HG02852 (cell line): Measurements from ENCODE around the gene ALDH1B1.
A peak's percentile ranks its signal among the peaks of the same experiment; 100 is the strongest.

ENCODE experiments used
- ATAC-seq: cut with Tn5 transposase; IDR thresholded peaks from one replicate; pipeline ENCODE4 v1.9.1; 2021; ENCODE audit warnings: mild to moderate bottlenecking, moderate library complexity; ENCODE audit not compliant: unreplicated experiment

ALDH1B1 gene

GRCh38 chr9:38413283-38413682, 20.8 kb downstream of the ALDH1B1 start:
- peak; percentile 47 for ATAC-seq

- no peak for ATAC-seq
Observed at GRCh38 chr9:38414040-38414723, 21.7 kb downstream of the ALDH1B1 start.

- no peak for ATAC-seq
Observed at GRCh38 chr9:38415856-38416255, 23.4 kb downstream of the ALDH1B1 start.

- no peak for ATAC-seq
Observed at GRCh38 chr9:38416461-38416860, 24.0 kb downstream of the ALDH1B1 start.

GRCh38 chr9:38417003-38417945, 24.8 kb downstream of the ALDH1B1 start:
- ATAC-seq: peak; percentile 45

- no peak for ATAC-seq
Observed at GRCh38 chr9:38418366-38418765, 25.9 kb downstream of the ALDH1B1 start.

- no peak for ATAC-seq
Observed at GRCh38 chr9:38419181-38419580, 26.7 kb downstream of the ALDH1B1 start.

- ATAC-seq: no peak
Observed at GRCh38 chr9:38421498-38422211, 29.2 kb downstream of the ALDH1B1 start.

GRCh38 chr9:38422555-38423260, 30.2 kb downstream of the ALDH1B1 start:
- ATAC-seq: no peak

GRCh38 chr9:38423273-38423972, 30.9 kb downstream of the ALDH1B1 start:
- no peak for ATAC-seq

GRCh38 chr9:38423973-38424843, 31.7 kb downstream of the ALDH1B1 start, which contains the start of gene IGFBPL1:
TSS of gene IGFBPL1 (minus strand) at chr9:38424454. CDS start at chr9:38424424, 30 bp downstream.
- ATAC-seq: no peak

- ATAC-seq: no peak
Observed at GRCh38 chr9:38424918-38425317, 32.4 kb downstream of the ALDH1B1 start.

GRCh38 chr9:38428062-38428461, 35.6 kb downstream of the ALDH1B1 start:
- no peak for ATAC-seq

GRCh38 chr9:38431116-38431515, 38.6 kb downstream of the ALDH1B1 start:
- no peak for ATAC-seq

- no peak for ATAC-seq
Observed at GRCh38 chr9:38432922-38433510, 40.5 kb downstream of the ALDH1B1 start.

GRCh38 chr9:38434365-38434764, 41.9 kb downstream of the ALDH1B1 start:
- no peak for ATAC-seq

- ATAC-seq: no peak
Observed at GRCh38 chr9:38434853-38435252, 42.4 kb downstream of the ALDH1B1 start.

- ATAC-seq: no peak
Observed at GRCh38 chr9:38435521-38435920, 43.0 kb downstream of the ALDH1B1 start.

GRCh38 chr9:38436708-38437107, 44.2 kb downstream of the ALDH1B1 start:
- ATAC-seq: no peak
